ENCODE measurements around the gene PLXNA4. TPM values are rescaled to one million over a fixed set of nuclear protein-coding genes. Genes with fewer than 3 reads are reported as not detected.

The PLXNA4 gene
- polyA plus RNA-seq, 1 donor = 15.6 TPM

DNA sequence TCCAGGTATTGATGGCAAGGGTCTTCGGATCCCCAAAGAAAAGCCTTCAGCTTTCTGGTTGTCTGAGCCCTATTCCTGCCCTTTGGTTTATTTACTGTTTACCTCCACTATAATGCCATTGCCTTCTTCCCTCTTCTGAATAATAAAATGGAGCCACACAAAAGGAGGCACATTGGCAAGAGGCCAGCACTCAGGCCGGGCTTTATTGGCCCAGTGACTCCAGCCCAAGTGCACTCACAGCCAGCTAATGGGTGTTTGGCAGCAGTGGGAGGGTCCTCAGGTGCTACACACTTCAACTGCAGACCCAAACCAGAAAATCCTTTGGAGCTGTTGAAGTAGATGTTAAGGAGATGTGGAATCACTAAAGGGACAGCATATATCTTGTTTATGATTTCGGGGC, 336.0 kb downstream of the PLXNA4 start:
- DNase-seq = no peak

DNA sequence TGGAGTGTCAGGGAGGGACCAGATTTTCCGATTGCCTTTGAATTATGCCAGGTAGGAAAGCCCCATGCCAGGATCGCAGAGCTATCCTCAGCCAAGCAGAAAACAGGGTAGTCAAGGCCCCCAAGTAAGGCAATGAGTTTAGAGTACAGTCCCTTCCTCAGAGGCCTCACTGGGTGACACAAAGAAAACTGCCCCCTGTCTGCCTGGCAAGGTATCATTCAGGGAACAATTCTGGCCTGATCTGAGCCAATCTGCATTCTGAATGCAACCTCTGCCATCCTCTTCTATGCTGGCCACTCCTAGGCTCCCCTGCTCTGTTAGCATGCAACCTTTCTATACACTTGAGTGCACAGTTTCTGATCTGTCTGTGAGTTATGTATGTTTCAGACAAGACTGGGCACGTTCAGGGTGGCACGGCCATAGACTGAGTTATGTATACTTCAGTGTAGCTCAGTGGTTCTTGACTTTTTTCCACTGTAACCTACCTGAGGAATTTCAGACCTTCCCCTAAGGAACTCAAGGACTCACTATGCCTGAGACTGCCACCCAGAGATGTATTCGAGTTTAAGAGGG, 336.8 kb downstream of the PLXNA4 start:
- DNase-seq = no peak

DNA sequence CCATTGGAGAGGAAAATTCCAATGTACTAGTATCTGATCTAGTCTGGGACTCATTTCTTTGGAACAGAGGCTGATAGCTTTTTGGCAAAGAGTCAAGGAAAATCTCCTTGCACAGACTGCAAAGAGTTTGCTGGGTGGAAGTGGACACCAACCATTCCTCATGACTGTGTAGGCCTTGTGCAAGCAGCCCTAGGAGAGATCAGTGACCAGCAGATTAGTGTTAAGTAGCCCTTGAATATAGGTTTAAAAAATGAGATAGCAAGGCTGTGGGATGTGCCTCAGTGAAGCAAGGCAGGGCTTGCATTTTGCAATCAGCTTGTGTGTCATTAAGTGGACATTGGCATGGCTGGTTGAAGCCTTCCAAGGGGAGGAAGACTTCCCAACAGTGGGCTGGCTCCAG, 341.6 kb downstream of the PLXNA4 start:
- DNase-seq = no peak

- DNase-seq = peak; percentile 38
Observed at GRCh38 chr7:132232406-132232805, 343.9 kb downstream of the PLXNA4 start.

- DNase-seq = no peak
Observed at GRCh38 chr7:132230462-132230861, 345.8 kb downstream of the PLXNA4 start.

- DNase-seq = no peak
Observed at GRCh38 chr7:132228240-132228639, 348.0 kb downstream of the PLXNA4 start.

GRCh38 chr7:132226957-132227290, 349.3 kb downstream of the PLXNA4 start:
- DNase-seq = no peak

DNA sequence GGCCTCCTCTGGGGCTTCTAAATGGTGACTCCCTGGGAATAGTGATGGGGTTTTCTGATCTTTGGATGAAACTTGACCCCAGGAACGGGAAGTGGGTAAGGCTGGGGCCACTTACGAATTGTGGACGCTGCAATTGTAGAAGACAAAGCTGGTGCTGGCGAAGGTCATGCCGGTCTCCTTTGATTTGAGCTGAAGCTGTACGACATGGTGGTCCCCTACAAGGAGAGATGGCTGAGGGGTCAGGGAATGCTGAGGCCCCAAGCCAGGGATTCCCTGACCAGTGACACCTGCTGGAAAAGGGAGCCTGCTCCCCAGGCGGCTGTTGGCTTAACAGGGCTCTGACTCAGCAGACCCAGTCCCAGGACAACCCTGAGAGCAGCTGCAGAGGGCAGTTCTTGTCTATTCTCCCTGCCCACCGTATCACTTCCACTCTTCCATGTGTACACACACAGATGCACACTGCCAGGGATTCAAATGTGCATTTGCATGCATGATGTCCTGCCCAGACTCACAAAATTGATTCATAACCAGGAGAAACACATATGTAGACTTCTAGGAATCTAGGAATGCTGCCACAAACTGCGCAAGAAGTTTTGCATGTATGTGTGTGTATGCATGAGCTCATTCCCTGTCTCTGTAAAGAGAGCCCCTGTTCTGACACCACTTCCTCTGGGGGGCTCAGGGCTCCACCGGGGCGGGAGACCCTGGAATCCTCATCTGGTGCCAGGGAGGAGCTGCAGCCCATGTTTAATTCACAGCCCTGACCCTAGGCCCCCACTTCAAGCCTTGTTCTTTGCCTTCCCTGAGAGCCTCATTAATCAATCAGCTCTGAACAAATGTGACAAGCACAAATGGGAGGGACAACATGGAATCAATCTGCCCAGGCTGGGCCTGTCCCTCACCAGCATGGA, 350.0 kb downstream of the PLXNA4 start:
- no peak for DNase-seq

- no peak for DNase-seq
Observed at GRCh38 chr7:132225216-132226030, 350.8 kb downstream of the PLXNA4 start.

- no peak for DNase-seq
Observed at GRCh38 chr7:132221356-132221755, 354.9 kb downstream of the PLXNA4 start.

- no peak for DNase-seq
Observed at GRCh38 chr7:132220060-132220459, 356.2 kb downstream of the PLXNA4 start.

- DNase-seq = no peak
Observed at GRCh38 chr7:132218876-132219275, 357.4 kb downstream of the PLXNA4 start.

DNA sequence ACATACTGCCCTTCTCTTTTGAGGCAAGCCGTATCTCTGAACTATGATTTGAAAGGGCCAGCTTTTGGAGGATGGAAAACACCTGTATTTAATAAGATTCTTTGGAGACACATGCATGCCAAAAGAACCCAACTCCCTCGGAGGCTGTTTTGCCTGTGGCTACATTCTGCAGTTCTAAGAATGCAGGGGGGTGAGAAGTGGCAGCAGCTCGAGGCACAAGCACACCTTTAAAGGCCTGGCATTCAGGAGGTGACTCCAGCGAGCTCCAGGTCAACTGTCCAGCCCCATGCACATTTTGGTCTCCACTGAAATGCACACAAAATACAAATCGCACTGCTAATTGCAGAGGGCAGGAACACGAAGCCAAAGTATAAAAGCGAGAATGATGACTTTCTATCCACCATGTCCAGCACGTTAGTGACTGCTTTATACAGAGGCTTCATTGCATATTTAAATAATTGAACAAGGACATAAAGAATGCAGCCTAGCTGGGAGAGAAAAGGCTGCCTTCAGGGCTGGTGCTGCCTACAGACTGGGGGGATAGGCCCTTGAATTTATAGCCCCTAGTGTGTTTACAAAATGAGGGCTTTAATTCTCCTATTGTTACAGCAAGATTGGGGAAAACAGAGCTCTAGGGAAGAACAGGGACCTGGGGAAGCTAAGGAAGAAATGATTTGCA, 359.3 kb downstream of the PLXNA4 start:
- no peak for DNase-seq

GRCh38 chr7:132214452-132214851, 361.8 kb downstream of the PLXNA4 start:
- no peak for DNase-seq

DNA sequence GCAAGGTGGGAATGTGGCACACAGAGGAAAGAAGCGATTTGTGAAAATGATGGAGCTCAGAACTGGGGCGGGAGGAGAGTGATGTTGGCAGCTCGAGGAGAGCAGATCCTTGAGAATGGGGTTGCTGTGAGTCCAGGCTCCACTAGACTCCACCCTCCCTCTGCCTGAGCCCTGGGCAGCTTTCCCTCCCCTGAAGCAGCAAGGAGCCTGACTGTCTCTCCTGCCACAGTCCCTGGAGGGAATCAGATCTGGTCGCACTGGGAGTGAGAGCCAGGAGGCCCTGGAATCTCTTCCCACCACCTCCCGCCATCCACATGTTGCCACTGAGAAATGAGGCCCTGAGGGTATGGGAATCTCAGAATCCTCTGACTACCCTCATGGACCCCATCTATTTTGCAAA, 362.7 kb downstream of the PLXNA4 start:
- no peak for DNase-seq

- no peak for DNase-seq
Observed at GRCh38 chr7:132211971-132212370, 364.3 kb downstream of the PLXNA4 start.

DNA sequence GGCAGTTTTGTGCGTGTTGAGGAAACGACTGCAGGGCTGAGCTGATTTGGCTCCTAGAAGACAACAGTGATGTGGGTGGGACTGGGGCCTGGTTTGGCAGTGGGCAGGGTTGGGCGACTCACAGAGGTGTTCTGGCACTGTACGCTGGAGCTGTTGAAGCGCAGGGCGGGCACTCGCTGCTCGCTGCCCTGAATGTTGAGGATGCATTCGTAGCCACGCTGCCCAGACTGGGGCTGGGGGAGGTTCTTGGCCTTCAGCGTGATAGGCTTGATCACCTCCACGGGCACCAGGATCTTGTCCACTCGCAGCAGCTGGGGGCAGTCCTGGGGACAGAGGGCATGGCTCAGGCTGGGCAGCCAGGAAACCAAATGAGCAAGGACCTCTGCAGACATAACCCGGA, 365.4 kb downstream of the PLXNA4 start:
- no peak for DNase-seq

- no peak for DNase-seq
Observed at GRCh38 chr7:132207782-132208181, 368.5 kb downstream of the PLXNA4 start.

- DNase-seq = no peak
Observed at GRCh38 chr7:132207211-132207610, 369.1 kb downstream of the PLXNA4 start.

DNA sequence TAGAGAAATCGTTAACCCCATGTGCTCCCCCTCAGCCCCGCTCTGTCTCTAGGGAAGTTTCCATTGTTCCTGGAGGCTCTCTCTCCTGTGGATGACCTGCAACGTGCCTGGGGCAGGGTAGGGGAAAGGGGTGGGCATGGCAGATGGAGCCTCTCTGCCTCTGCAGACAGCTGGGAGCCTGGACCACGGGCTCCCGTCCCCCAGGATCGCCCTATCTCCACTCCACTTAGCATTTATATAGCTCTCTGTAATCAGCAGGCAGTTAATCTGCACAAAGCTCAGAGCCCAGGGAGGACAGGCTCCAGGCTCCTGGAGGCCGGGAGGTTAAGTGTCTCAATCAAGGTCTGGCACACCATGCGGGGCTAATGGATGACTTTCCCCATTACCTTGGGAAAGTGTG, 369.7 kb downstream of the PLXNA4 start:
- DNase-seq = no peak

DNA sequence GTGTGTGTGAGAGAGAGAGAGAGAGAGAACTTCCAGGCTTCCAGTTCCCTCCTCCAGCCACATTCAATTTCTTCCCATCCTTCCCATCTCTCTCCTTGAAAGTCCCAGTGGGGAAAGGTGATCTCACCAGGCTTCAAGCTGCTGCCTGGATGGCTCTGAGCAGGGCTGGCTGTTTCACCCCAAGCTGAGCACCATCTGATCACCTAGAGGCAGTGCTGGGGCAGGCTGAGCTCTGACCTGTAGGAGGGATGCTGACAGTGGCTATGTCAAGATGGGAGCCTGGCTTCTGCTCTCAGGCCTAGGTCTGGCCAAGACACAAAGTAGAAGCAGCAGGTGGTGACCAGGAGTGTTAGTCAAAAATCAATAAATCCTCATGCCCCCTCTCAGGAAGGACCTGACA, 370.8 kb downstream of the PLXNA4 start:
- no peak for DNase-seq

DNA sequence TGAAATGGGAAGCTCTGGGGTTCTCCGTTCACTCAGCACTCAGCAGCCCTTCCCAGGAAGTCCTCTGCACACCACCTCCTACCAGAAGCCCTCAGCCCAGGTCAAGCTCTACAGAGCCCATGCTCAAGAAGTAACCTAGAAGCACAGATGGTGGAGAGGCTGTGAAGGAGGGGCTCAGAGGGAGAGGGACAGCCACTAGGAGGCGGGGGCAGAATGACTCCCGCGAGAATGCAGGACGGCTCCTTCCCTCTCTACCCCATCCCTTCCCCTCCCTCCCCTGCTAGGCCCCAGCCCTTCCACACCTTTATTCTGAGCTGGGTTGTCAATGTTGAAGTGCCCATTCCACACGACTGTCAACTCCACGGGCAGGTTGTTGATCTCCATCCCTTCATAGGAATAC, 373.2 kb downstream of the PLXNA4 start:
- no peak for DNase-seq

Measured in left kidney (tissue), 2 donors.